Measurements from ENCODE around the gene APPL1. TPM values are rescaled to one million over a fixed set of nuclear protein-coding genes. Genes with fewer than 3 reads are reported as not detected.

APPL1 gene
- total and polyA plus RNA-seq, 9 of the 15 experiments (the other 6 are each of a cell fraction or from before 2014, with no cell fraction given), result 2.8 to 12.3 (median 7.1) TPM

GRCh38 chr3:57224856-57225255 lies 2.7 kb upstream of the APPL1 start:
- CTCF ChIA-PET (ENCODE audit: low intra/inter-chr PET ratio), result no interaction called here
- Histone ChIP-seq H3K27ac (ENCODE audit: extremely low read depth, low read depth, low read length) (no peak overlapping the region), H3K4me1 (replicated peaks in 1 of 2; ENCODE audit: control insufficient read depth in 2 of 2, insufficient read depth in 2 of 2, low read length in 2 of 2) (peaks cover 16 to 23% of the 10 kb centered on the region in 2 experiments; a peak in 4 of 5 replicates), H2AFZ (ENCODE audit: low read depth, low read length) (no peak overlapping the region), H3K79me2 (ENCODE audit: control insufficient read depth, insufficient read depth, low read length) (peaks cover 5% of the 10 kb centered on the region; the same call in 2 of the 3 replicates), H3K9me3 (replicated peaks; ENCODE audit: control insufficient read depth, insufficient read depth, low read depth, low read length) (no peaks in the 10 kb centered on the region), H3K36me3 (ENCODE audit: control insufficient read depth, insufficient read depth, low read length) (no peaks in the 10 kb centered on the region), H3K9me1 (ENCODE audit: control insufficient read depth, insufficient read depth, low read length) (no peaks in the 10 kb centered on the region), H3K4me2 (ENCODE audit: insufficient read depth, low read length) (no peak overlapping the region), H4K20me1 (replicated peaks; ENCODE audit: control insufficient read depth, insufficient read depth, low read length) (peaks cover 6% of the 10 kb centered on the region; the same call in 1 of the 2 replicates), H3K27me3 (ENCODE audit: control insufficient read depth in 2 of 2, insufficient read depth in 2 of 2, low read length in 2 of 2) (no peaks in the 10 kb centered on the region), H3K9ac (ENCODE audit: insufficient read depth in 1 of 2, low read depth in 2 of 2, low read length in 2 of 2) (no peak overlapping the region), H3K4me3 (no peak overlapping the region)
- FAIRE-seq, result no peak
- WGBS (ENCODE audit: insufficient coverage, low coverage, missing lambda C conversion rate), result 56% methylated on average over 4 of the region's 4 CpGs
- no peak for ATAC-seq
- POLR2A ChIA-PET, result no interaction called here
- TF ChIP-seq PHB2 (IDR thresholded peaks at IDR 0.05; ENCODE audit: low read depth) (no peak), HMGN3 (IDR thresholded peaks at IDR 0.05; ENCODE audit: borderline replicate concordance, extremely low read depth, insufficient read length, low read depth, low read length) (no peak), ZNF311 (CRISPR knock-in tag; IDR thresholded peaks at IDR 0.05) (no peak), ZNF75A (CRISPR knock-in tag; IDR thresholded peaks at IDR 0.05) (no peak), ATF1 (CRISPR knock-in tag; IDR thresholded peaks at IDR 0.05) (no peak), ATF1 (tag; IDR thresholded peaks at IDR 0.05) (no peak), DMBX1 (CRISPR knock-in tag; IDR thresholded peaks at IDR 0.05; ENCODE audit: borderline replicate concordance) (no peak), KAT7 (CRISPR knock-in tag; IDR thresholded peaks at IDR 0.05; ENCODE audit: borderline replicate concordance) (no peak), PCBP2 (IDR thresholded peaks at IDR 0.05; ENCODE audit: low read depth, low read length, poor library complexity, severe bottlenecking) (no peak)
- in situ Hi-C loops (cut with MboI), result no loop called here
- DNase-seq (ENCODE audit: extremely low read depth in 1 of 4, low spot score in 3 of 4), result no peak
- BruUV-seq (replicated peaks), result no TSS peak
- intact Hi-C loops (cut with micrococcal nuclease), result no loop called here

All from K562 (cell line).